GM12878 (cell line): Measurements from ENCODE around the gene ASPG.

ENCODE experiments used
- CUX1 ChIP-seq: IDR thresholded peaks from 2 replicates; pipeline ENCODE4 v1.6.1; 2012; ENCODE audit warnings: improper control_type of control experiment, low read depth, low read length; ENCODE audit not compliant: insufficient replicate concordance
- EP300 ChIP-seq, 2 experiments: fragments of 150-350 bp in 1 of 2; IDR thresholded peaks; 2 replicates each; pipeline ENCODE4 v1.6.1; 2011 to 2012; ENCODE audit warnings: low read depth in 2 of 2, low read length in 2 of 2, borderline replicate concordance in 1 of 2, improper control_type of control experiment in 1 of 2, inconsistent platforms in 1 of 2; ENCODE audit not compliant: control insufficient read depth in 1 of 2
- EZH2 ChIP-seq: IDR thresholded peaks from 2 replicates; pipeline ENCODE4 v1.6.1; 2012; ENCODE audit warnings: low read depth, mild to moderate bottlenecking, control low read depth, inconsistent platforms, low read length, borderline replicate concordance; ENCODE audit not compliant: control insufficient read depth
- HDAC6 ChIP-seq: fragments of 200-600 bp; sonication (generic); IDR thresholded peaks from one replicate; pipeline ENCODE4 v1.8.0; 2017; ENCODE audit warnings: antibody characterized with exemption; ENCODE audit not compliant: unreplicated experiment
- PML ChIP-seq: IDR thresholded peaks from 2 replicates; pipeline ENCODE4 v1.6.1; 2012; ENCODE audit warnings: low read length, inconsistent platforms
- POLR2A ChIP-seq: IDR thresholded peaks from 2 replicates; pipeline ENCODE4 v1.6.1; 2011; ENCODE audit warnings: low read depth, mild to moderate bottlenecking, low read length
- RB1 ChIP-seq: fragments of 450-650 bp; formaldehyde crosslinking; IDR thresholded peaks from 2 replicates; pipeline ENCODE4 v1.6.1; 2017; ENCODE audit warnings: mild to moderate bottlenecking, borderline replicate concordance
- RCOR1 ChIP-seq: conservative IDR thresholded peaks from 2 replicates; pipeline ENCODE4 v1.6.1; 2012; ENCODE audit warnings: low read depth, low read length, improper control_type of control experiment
- REST ChIP-seq: IDR thresholded peaks from 2 replicates; pipeline ENCODE4 v1.6.1; 2012; ENCODE audit warnings: mild to moderate bottlenecking, low read depth, low read length
- SUZ12 ChIP-seq: fragments of 200-600 bp; sonication (generic); IDR thresholded peaks from one replicate; pipeline ENCODE4 v1.6.1; 2018; ENCODE audit warnings: antibody characterized with exemption, mild to moderate bottlenecking; ENCODE audit not compliant: unreplicated experiment
- ZBTB11 ChIP-seq: fragments of 450-650 bp; formaldehyde crosslinking; IDR thresholded peaks from 2 replicates; pipeline ENCODE4 v1.5.0; 2022; ENCODE audit warnings: mild to moderate bottlenecking, missing genetic modification characterization
- ZZZ3 ChIP-seq: IDR thresholded peaks from 2 replicates; pipeline ENCODE4 v1.6.1; 2011; ENCODE audit warnings: low read depth; ENCODE audit not compliant: control insufficient read depth, insufficient read length

- TF ChIP-seq RB1 = no peak
- TF ChIP-seq ZBTB11 (CRISPR knock-in tag) = no peak
- TF ChIP-seq PML = no peak
- TF ChIP-seq EP300 (IDR thresholded peaks at IDR 0.05; ENCODE audit: borderline replicate concordance in 1 of 2, control insufficient read depth in 1 of 2, low read depth in 2 of 2, low read length in 2 of 2) = no peak
- no peak for TF ChIP-seq CUX1
- no peak for TF ChIP-seq REST
- no peak for TF ChIP-seq ZZZ3
- TF ChIP-seq POLR2A = no peak
- no peak for TF ChIP-seq EZH2
- TF ChIP-seq RCOR1 = no peak
- no peak for TF ChIP-seq HDAC6
- TF ChIP-seq SUZ12 = no peak
These were observed 48.0 kb downstream of the ASPG start for GRCh38 chr14:104133496-104133895.
